Heart left ventricle (tissue), 16 donors: ENCODE measurements around the gene RGS10. TPM values are rescaled to one million over a fixed set of nuclear protein-coding genes. Genes with fewer than 3 reads are reported as not detected.

ENCODE experiments used
- ATAC-seq, 4 donors: fragments of 200-7000 bp; cut with Tn5 transposase; one replicate each; pipeline ENCODE4 v1.9.1; 2020 to 2022; ENCODE audit warnings: moderate library complexity in 4 of 4, mild to moderate bottlenecking in 3 of 4, moderate number of reproducible peaks in 1 of 4
- DNase-seq, 5 donors: peaks; one replicate each; pipeline ENCODE4 v3.0.0-alpha.2; 2020
- H3K27ac ChIP-seq, 12 donors: fragments of 200-600 bp; sonication (generic) in 4 of 12; one replicate each; pipeline versions ENCODE4 v1.5.0 to v1.8.0; 2016 to 2022; ENCODE audit warnings: mild to moderate bottlenecking in 2 of 12
- H3K27me3 ChIP-seq, 9 donors: fragments of 200-600 bp; sonication (generic) in 2 of 9; one replicate each; pipeline versions ENCODE4 v1.5.1 to v1.8.0; 2016 to 2022; ENCODE audit warnings: mild to moderate bottlenecking in 3 of 9
- H3K36me3 ChIP-seq, 9 donors: fragments of 200-600 bp; sonication (generic) in 2 of 9; one replicate each; pipeline versions ENCODE4 v1.5.0 to v1.8.0; 2018 to 2022; ENCODE audit warnings: mild to moderate bottlenecking in 2 of 9
- H3K4me1 ChIP-seq, 12 donors: fragments of 200-600 bp; sonication (generic) in 4 of 12; one replicate each; pipeline versions ENCODE4 v1.5.0 to v1.8.0; 2016 to 2022; ENCODE audit warnings: mild to moderate bottlenecking in 3 of 12
- H3K4me3 ChIP-seq, 12 donors: fragments of 200-600 bp; sonication (generic) in 4 of 12; one replicate each; pipeline versions ENCODE4 v1.5.0 to v1.8.0; 2017 to 2022; ENCODE audit warnings: mild to moderate bottlenecking in 9 of 12, moderate library complexity in 4 of 12
- H3K9me3 ChIP-seq, 12 donors: fragments of 200-600 bp; sonication (generic) in 4 of 12; one replicate each; pipeline versions ENCODE4 v1.5.0 to v1.8.0; 2016 to 2022; ENCODE audit warnings: mild to moderate bottlenecking in 1 of 12
- CTCF ChIP-seq, 12 donors: fragments of 200-600 bp; sonication (generic) in 4 of 12; IDR thresholded peaks; one replicate each; pipeline versions ENCODE4 v1.5.0 to v1.8.0; 2018 to 2022; ENCODE audit warnings: antibody characterized with exemption in 12 of 12, mild to moderate bottlenecking in 5 of 12
- POLR2A ChIP-seq, 2 donors: fragments of 450-650 bp; IDR thresholded peaks; one replicate each; pipeline ENCODE4 v1.6.1; 2017; ENCODE audit warnings: antibody characterized with exemption in 2 of 2, mild to moderate bottlenecking in 2 of 2, moderate library complexity in 2 of 2
- WGBS, 4 donors: extraction: QIAGEN DNeasy Blood & Tissue Kit in 2 of 4; methylation state at CpG; one replicate each; pipeline versions ENCODE4 v1.1.5 to v1.1.7; 2013 to 2018; 5-methylcytosine and 5-hydroxymethylcytosine counted together
- intact Hi-C, 10 donors: fragments of 100-400 bp; cut with DNase I; formaldehyde crosslinking; loops; one replicate each; pipeline versions ENCODE4 v1.11.1 to v1.14.2; 2022
- polyA plus RNA-seq, 2 donors: library from polyadenylated mRNA; stranded (reverse); fragments of 200-250 nt; gene quantifications; one replicate each; pipeline ENCODE4 v1.2.3, GENCODE V29; 2013
- total RNA-seq, 9 donors: library from RNA; depleted of rRNA in 2 of 9; stranded (reverse); fragments of >200 nt in 2 of 9; fragmentation: NEBNext Ultra II Directional in 3 of 9; extraction: Animal tissue kit (Norgen Biotek cat#: 25700) in 3 of 9; gene quantifications; one replicate each; pipeline versions ENCODE4 v1.1.0 to v1.2.4, GENCODE V29; 2016 to 2023
- donor health status: ischemic (EF 13 %, LVEDD 7.1; RV severe dilation, severe dysfunction).
- donor health status: healthy with polysubstance abuse.
- donor health status: DM: no; HTN: yes; CAD: no.
- donor health status: DM: no; HTN: no; CAD: no.
- donor health status: ischemic (EF 25% LVEDD 6.9; RV normal size, moderate dysfunction).
- donor health status: ischemic (EF 25% LVEDD 5.7; RV mildly dilated, moderate dysfunction).
- donor health status: healthy.
- donor health status: DM: yes; HTN: yes; CAD: no.
- donor health status: ischemic (EF 35%, LVEDD 5.7; RV mildly dilated, moderate dysfunction).
- donor health status: nonischemic (EF 11% LVEDD 7.7; RV severe dilation, severe dysfunction).
- donor health status: DM: yes; HTN: yes; CAD: no.
- donor health status: PGD.
- donor health status: ischemic (EF 29% LVEDD 5.4; RV normal size, mild dysfunction).
- donor health status: nonischemic (EF 23%, LVEDD 6.1; RV moderate dilation, normal function).

RGS10 gene
- total and polyA plus RNA-seq, 11 donors, result 1.6 to 25.2 (median 4.7) TPM

GRCh38 chr10:119555178-119555784, 12.8 kb upstream of the RGS10 start:
- ATAC-seq (no peak), DNase-seq (no peak)
- WGBS, 4 donors, result 92 to 94% (median 93%) methylated on average over 6 of the region's 6 CpGs

GRCh38 chr10:119550827-119551226, 8.3 kb upstream of the RGS10 start:
- no peak overlapping the region for H3K4me3 ChIP-seq
- WGBS, 4 donors, result 69 to 80% (median 79%) methylated on average over 4 of the region's 4 CpGs
- no peaks in the 10 kb centered on the region for H3K4me1 ChIP-seq
- no peak for ATAC-seq
- TF ChIP-seq CTCF (IDR thresholded peaks at IDR 0.05), result no peak
- no peak for TF ChIP-seq POLR2A (IDR thresholded peaks at IDR 0.05)
- peaks cover 0 to 19% (median 4%) of the 10 kb centered on the region in 9 donors for H3K27me3 ChIP-seq
- intact Hi-C loops, result no loop called here
- no peaks in the 10 kb centered on the region for H3K36me3 ChIP-seq
- no peak for DNase-seq
- H3K9me3 ChIP-seq, result no peaks in the 10 kb centered on the region
- no peak overlapping the region for H3K27ac ChIP-seq

More at GRCh38 chr10:119555178-119555784, 12.8 kb upstream of the RGS10 start:
- H3K9me3 ChIP-seq, result no peaks in the 10 kb centered on the region
- H3K27ac ChIP-seq, result no peak overlapping the region
- intact Hi-C loops, result no loop called here
- no peaks in the 10 kb centered on the region for H3K27me3 ChIP-seq
- H3K4me3 ChIP-seq, result no peak overlapping the region
- no peaks in the 10 kb centered on the region for H3K4me1 ChIP-seq
- TF ChIP-seq CTCF (IDR thresholded peaks at IDR 0.05) (no peak), POLR2A (IDR thresholded peaks at IDR 0.05) (no peak)
- H3K36me3 ChIP-seq, result no peaks in the 10 kb centered on the region

DNA sequence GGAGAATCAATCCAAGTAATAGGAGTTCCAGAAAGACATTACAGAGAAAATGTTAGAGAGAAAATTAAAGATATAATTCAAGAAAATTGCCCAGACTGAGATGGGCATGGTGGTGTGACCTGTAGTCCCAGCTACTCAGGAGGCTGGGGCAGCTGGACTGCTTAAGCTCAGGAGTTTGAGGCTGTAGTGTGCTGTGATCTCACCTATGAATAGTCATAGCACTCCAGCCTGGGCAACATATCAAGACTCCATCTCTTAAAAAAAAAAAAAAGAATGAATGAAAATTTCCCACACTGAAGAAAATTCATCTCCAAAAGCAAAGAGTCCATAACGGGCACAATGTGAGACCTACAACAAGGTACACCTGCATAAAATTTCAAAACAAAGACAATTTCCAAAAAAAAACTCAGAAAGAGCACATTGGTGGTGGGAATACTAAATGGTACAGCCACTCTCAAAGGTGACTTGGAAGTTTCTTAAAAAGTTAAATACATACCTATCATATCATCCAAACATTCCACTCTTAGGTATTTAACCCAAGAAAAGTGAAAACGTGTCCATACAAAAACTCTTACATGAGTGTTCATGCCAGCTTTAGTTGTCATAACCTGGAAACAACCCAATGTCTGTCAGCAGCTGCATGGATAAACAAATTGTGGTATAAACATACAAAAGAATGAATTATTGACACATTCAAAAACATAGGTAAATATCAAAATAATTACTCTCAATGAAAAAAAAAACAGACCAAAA, 6.9 kb upstream of the RGS10 start:
- peaks cover 0 to 29% (median 4%) of the 10 kb centered on the region in 9 donors for H3K27me3 ChIP-seq
- H3K4me3 ChIP-seq, result no peak overlapping the region
- H3K27ac ChIP-seq, result no peak overlapping the region
- no peaks in the 10 kb centered on the region for H3K36me3 ChIP-seq
- DNase-seq (no peak), ATAC-seq (no peak)
- WGBS, 4 donors, result 70 to 77% (median 73%) methylated on average over 2 of the region's 2 CpGs
- H3K9me3 ChIP-seq, result no peaks in the 10 kb centered on the region
- no peaks in the 10 kb centered on the region for H3K4me1 ChIP-seq
- TF ChIP-seq CTCF (IDR thresholded peaks at IDR 0.05) (no peak), POLR2A (IDR thresholded peaks at IDR 0.05) (no peak)
- intact Hi-C loops, result loop anchor here in 2 of 10 donors (5.0 to 10.0 kb wide), 2 partner anchors 347 to 355 kb away; no protein-coding TSS in a partner anchor

DNA sequence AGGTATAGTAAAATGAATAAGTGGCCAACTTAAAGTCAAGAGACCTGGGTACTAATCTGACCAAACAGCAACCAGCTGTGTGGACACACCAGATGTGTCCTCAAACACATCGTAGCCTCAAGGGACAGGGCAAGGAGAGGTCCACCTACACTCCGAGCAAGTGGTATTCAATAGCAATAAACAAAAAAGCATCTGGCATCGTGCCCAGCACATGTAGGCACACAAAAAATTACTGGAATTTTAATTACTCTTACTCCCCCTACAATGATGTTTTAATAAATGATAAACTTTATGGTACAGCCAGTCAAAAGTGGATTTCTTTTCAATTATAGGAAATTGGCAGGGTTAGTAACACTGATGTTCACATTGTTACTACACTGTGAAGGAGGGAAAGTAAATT, 3.5 kb upstream of the RGS10 start:
- DNase-seq (no peak), ATAC-seq (no peak)
- H3K36me3 ChIP-seq, result no peaks in the 10 kb centered on the region
- H3K27me3 ChIP-seq, result peaks cover 0 to 37% (median 7%) of the 10 kb centered on the region in 9 donors
- H3K4me3 ChIP-seq, result no peak overlapping the region
- TF ChIP-seq POLR2A (IDR thresholded peaks at IDR 0.05) (no peak), CTCF (IDR thresholded peaks at IDR 0.05) (no peak)
- intact Hi-C loops, result loop anchor here in 2 of 10 donors (5.0 to 10.0 kb wide), 2 partner anchors 344 to 351 kb away; no protein-coding TSS in a partner anchor
- H3K9me3 ChIP-seq, result no peaks in the 10 kb centered on the region
- no peak overlapping the region for H3K27ac ChIP-seq
- WGBS, 4 donors, result 51 to 61% (median 53%) methylated on average over 3 of the region's 3 CpGs
- H3K4me1 ChIP-seq, result peaks cover 0 to 23% (median 11%) of the 10 kb centered on the region in 12 donors
